H1 (cell line): ENCODE results near the gene PDXDC1.
"Not testable (repeated sequence)": the region's sequence is repeated elsewhere in the genome, so short reads cannot be mapped to it uniquely, and the experiment has no call there.

Source experiments
- BCL11A ChIP-seq, 2 experiments: IDR thresholded peaks; one replicate each; pipeline ENCODE4 v1.6.1; 2011; ENCODE audit warnings: low read depth in 2 of 2, low read length in 2 of 2, mild to moderate bottlenecking in 2 of 2
- CBX5 ChIP-seq: fragments of 300-800, 300-1000 bp; sonication (generic); IDR thresholded peaks from 2 replicates; pipeline ENCODE4 v1.7.1; 2016; ENCODE audit warnings: antibody characterized with exemption, low read length, low read depth
- CTCF ChIP-seq, 3 experiments: IDR thresholded peaks; 1 replicate in 2 of 3; 2 replicates in 1 of 3; pipeline versions ENCODE4 v1.5.1 to v1.6.1; 2011; ENCODE audit warnings: low read length in 3 of 3, mild to moderate bottlenecking in 3 of 3, inconsistent platforms in 2 of 3, low read depth in 1 of 3, moderate library complexity in 1 of 3; ENCODE audit not compliant: insufficient read depth in 1 of 3; ENCODE audit errors: control extremely low read depth in 1 of 3
- EP300 ChIP-seq, 2 experiments: IDR thresholded peaks; 1 replicate in 1 of 2; 2 replicates in 1 of 2; pipeline ENCODE4 v1.6.1; 2011 to 2012; ENCODE audit warnings: low read depth in 2 of 2, low read length in 2 of 2, mild to moderate bottlenecking in 2 of 2, borderline replicate concordance in 1 of 2, inconsistent platforms in 1 of 2, moderate library complexity in 1 of 2
- NRF1 ChIP-seq: IDR thresholded peaks from 2 replicates; pipeline ENCODE4 v1.6.1; 2011; ENCODE audit warnings: mild to moderate bottlenecking, low read depth, low read length, improper control_type of control experiment
- POLR2AphosphoS5 ChIP-seq: IDR thresholded peaks from 2 replicates; pipeline ENCODE4 v1.6.1; 2011; ENCODE audit warnings: low read depth, low read length
- RAD21 ChIP-seq, 2 experiments: IDR thresholded peaks in 1 of 2; conservative IDR thresholded peaks in 1 of 2; 2 replicates each; pipeline ENCODE4 v1.6.1; 2011; ENCODE audit warnings: low read depth in 2 of 2, low read length in 2 of 2, improper control_type of control experiment in 1 of 2, inconsistent platforms in 1 of 2, mild to moderate bottlenecking in 1 of 2, moderate library complexity in 1 of 2
- SIRT6 ChIP-seq: IDR thresholded peaks from one replicate; pipeline ENCODE4 v1.7.1; 2012; ENCODE audit warnings: low read length, inconsistent platforms
- SP1 ChIP-seq: IDR thresholded peaks from 2 replicates; pipeline ENCODE4 v1.6.1; 2011; ENCODE audit warnings: low read depth, low read length
- SP2 ChIP-seq: IDR thresholded peaks from 2 replicates; pipeline ENCODE4 v1.6.1; 2012; ENCODE audit warnings: mild to moderate bottlenecking, low read length, inconsistent platforms
- SRF ChIP-seq: IDR thresholded peaks from 2 replicates; pipeline ENCODE4 v1.6.1; 2011; ENCODE audit warnings: mild to moderate bottlenecking, low read depth, low read length, moderate library complexity

- not testable (repeated sequence) for TF ChIP-seq POLR2AphosphoS5; NRF1; CTCF (IDR thresholded peaks at IDR 0.05; ENCODE audit: control extremely low read depth in 1 of 3, insufficient read depth in 1 of 3, low read depth in 1 of 3, low read length in 3 of 3); EP300 (IDR thresholded peaks at IDR 0.05; ENCODE audit: borderline replicate concordance in 1 of 2, low read depth in 2 of 2, low read length in 2 of 2); SP2; RAD21 (IDR thresholded peaks at IDR 0.05 in 1 of 2, conservative IDR thresholded peaks at IDR 0.05 in 1 of 2; ENCODE audit: low read depth in 2 of 2, low read length in 2 of 2); CBX5; SRF; SIRT6; SP1; BCL11A (IDR thresholded peaks at IDR 0.05; ENCODE audit: low read depth in 2 of 2, low read length in 2 of 2)
Measured at GRCh38 chr16:14978281-14978680, 3.5 kb downstream of the PDXDC1 start.
